Measurements from ENCODE around the gene UBLCP1. TPM values are rescaled to one million over a fixed set of nuclear protein-coding genes. Genes with fewer than 3 reads are reported as not detected.
A peak's percentile ranks its signal among the peaks of the same experiment; 100 is the strongest.
"Not testable (repeated sequence)": the region's sequence is repeated elsewhere in the genome, so short reads cannot be mapped to it uniquely, and the experiment has no call there.

UBLCP1 gene
- total RNA-seq, 2 experiments from 2014 or later: 11.3 to 24.9 TPM

GRCh38 chr5:159301466-159301865, 38.4 kb downstream of the UBLCP1 start:
- TF ChIP-seq CTCF (conservative IDR thresholded peaks at IDR 0.05; ENCODE audit: low read length): no peak
- no peak for TF ChIP-seq EZH2phosphoT487 (IDR thresholded peaks at IDR 0.05; ENCODE audit: borderline replicate concordance, low read depth, low read length)
- no peaks in the 10 kb centered on the region for H3K36me3 ChIP-seq (ENCODE audit: insufficient read depth, low read length)
- no peaks in the 10 kb centered on the region for H4K20me1 ChIP-seq (ENCODE audit: insufficient read depth, low read length)
- H3K79me2 ChIP-seq (ENCODE audit: insufficient read depth, low read depth, low read length): no peaks in the 10 kb centered on the region
- H3K4me2 ChIP-seq (ENCODE audit: low read length): no peak overlapping the region
- intact Hi-C loops (cut with micrococcal nuclease; ENCODE audit: unreplicated experiment): no loop called here
- CTCF ChIA-PET (ENCODE audit: unreplicated experiment): no interaction called here
- H2AFZ ChIP-seq (ENCODE audit: low read length): no peak overlapping the region
- BruUV-seq (replicated peaks): no TSS peak
- POLR2A ChIA-PET: interaction anchor here (1.6 kb wide), 1 partner anchor 19 kb away, joined by 3 read pairs; no protein-coding TSS in a partner anchor
- no peak overlapping the region for H3K4me3 ChIP-seq (ENCODE audit: low read depth, low read length, poor library complexity, severe bottlenecking)
- no peak for DNase-seq (ENCODE audit: low spot score)
- H3K4me1 ChIP-seq (ENCODE audit: insufficient read depth, low read length, poor library complexity, severe bottlenecking): no peaks in the 10 kb centered on the region
- H3K9me2 ChIP-seq (ENCODE audit: insufficient read depth, low read length): no peaks in the 10 kb centered on the region
- H3K27ac ChIP-seq (ENCODE audit: low read depth, low read length, poor library complexity, severe bottlenecking): no peak overlapping the region
- peaks cover 12% of the 10 kb centered on the region; the same call in 1 of the 2 replicates for H3K9me3 ChIP-seq (ENCODE audit: low read length)

- not testable (repeated sequence) for H2AFZ ChIP-seq (ENCODE audit: low read length)
These were observed 39.1 kb downstream of the UBLCP1 start for GRCh38 chr5:159301929-159302860.

GRCh38 chr5:159303286-159303685, 40.2 kb downstream of the UBLCP1 start:
- Histone ChIP-seq H2AFZ (ENCODE audit: low read length) (no peak overlapping the region), H3K4me3 (ENCODE audit: low read depth, low read length, poor library complexity, severe bottlenecking) (no peak overlapping the region), H3K4me1 (ENCODE audit: insufficient read depth, low read length, poor library complexity, severe bottlenecking) (no peaks in the 10 kb centered on the region), H3K9me3 (ENCODE audit: low read length) (peaks cover 12% of the 10 kb centered on the region; the same call in 1 of the 2 replicates), H3K36me3 (ENCODE audit: insufficient read depth, low read length) (no peaks in the 10 kb centered on the region), H3K79me2 (ENCODE audit: insufficient read depth, low read depth, low read length) (no peaks in the 10 kb centered on the region), H3K27ac (ENCODE audit: low read depth, low read length, poor library complexity, severe bottlenecking) (no peak overlapping the region), H3K4me2 (ENCODE audit: low read length) (no peak overlapping the region), H3K9me2 (ENCODE audit: insufficient read depth, low read length) (no peaks in the 10 kb centered on the region), H4K20me1 (ENCODE audit: insufficient read depth, low read length) (no peaks in the 10 kb centered on the region)
- BruUV-seq (replicated peaks): no TSS peak
- POLR2A ChIA-PET: interaction anchor here (0.6 kb wide), 1 partner anchor 8 kb away, joined by 4 read pairs; no protein-coding TSS in a partner anchor
- no peak for TF ChIP-seq CTCF (conservative IDR thresholded peaks at IDR 0.05; ENCODE audit: low read length)
- TF ChIP-seq EZH2phosphoT487 (IDR thresholded peaks at IDR 0.05; ENCODE audit: borderline replicate concordance, low read depth, low read length): no peak
- DNase-seq (ENCODE audit: low spot score): no peak
- CTCF ChIA-PET (ENCODE audit: unreplicated experiment): no interaction called here
- intact Hi-C loops (cut with micrococcal nuclease; ENCODE audit: unreplicated experiment): no loop called here

More at GRCh38 chr5:159301929-159302860, 39.1 kb downstream of the UBLCP1 start:
- H3K79me2 ChIP-seq (ENCODE audit: insufficient read depth, low read depth, low read length); H3K9me2 ChIP-seq (ENCODE audit: insufficient read depth, low read length); H3K4me2 ChIP-seq (ENCODE audit: low read length); BruUV-seq (replicated peaks); H3K4me3 ChIP-seq (ENCODE audit: low read depth, low read length, poor library complexity, severe bottlenecking); H3K27ac ChIP-seq (ENCODE audit: low read depth, low read length, poor library complexity, severe bottlenecking); CTCF ChIA-PET (ENCODE audit: unreplicated experiment); H3K36me3 ChIP-seq (ENCODE audit: insufficient read depth, low read length); H4K20me1 ChIP-seq (ENCODE audit: insufficient read depth, low read length); intact Hi-C loops (cut with micrococcal nuclease; ENCODE audit: unreplicated experiment); H3K4me1 ChIP-seq (ENCODE audit: insufficient read depth, low read length, poor library complexity, severe bottlenecking); POLR2A ChIA-PET: not testable (repeated sequence)
- DNase-seq (ENCODE audit: low spot score): peak; percentile 27
- peaks cover 12% of the 10 kb centered on the region; the same call in 1 of the 2 replicates for H3K9me3 ChIP-seq (ENCODE audit: low read length)
